KMS-11 (cell line): ENCODE results near the gene FBXO9.

ENCODE experiments used
- H2AFZ ChIP-seq: fragments of 200-600 bp; sonication (generic); 2 replicates; pipeline ENCODE4 v1.6.1; 2016; ENCODE audit warnings: antibody characterized with exemption, mixed run types, low read depth
- H3K27ac ChIP-seq: fragments of 200-600 bp; sonication (generic); 2 replicates; pipeline ENCODE4 v1.6.1; 2016; ENCODE audit warnings: mild to moderate bottlenecking, mixed run types
- H3K27me3 ChIP-seq: fragments of 200-600 bp; sonication (generic); 2 replicates; pipeline ENCODE4 v1.6.1; 2017; ENCODE audit warnings: mild to moderate bottlenecking, low read depth, mixed run types, moderate library complexity; ENCODE audit not compliant: insufficient read depth
- H3K36me3 ChIP-seq: fragments of 200-600 bp; sonication (generic); 2 replicates; pipeline ENCODE4 v1.6.1; 2017; ENCODE audit warnings: mild to moderate bottlenecking, mixed run types; ENCODE audit not compliant: insufficient read depth
- H3K4me1 ChIP-seq: fragments of 200-600 bp; sonication (generic); 2 replicates; pipeline ENCODE4 v1.6.1; 2016; ENCODE audit warnings: mild to moderate bottlenecking, low read depth, mixed run types; ENCODE audit not compliant: poor library complexity, severe bottlenecking
- H3K4me2 ChIP-seq: fragments of 200-600 bp; sonication (generic); 2 replicates; pipeline ENCODE4 v1.7.0; 2016; ENCODE audit warnings: mild to moderate bottlenecking, mixed run types
- H3K4me3 ChIP-seq: fragments of 200-600 bp; sonication (generic); IDR thresholded peaks from 2 replicates; pipeline ENCODE4 v1.6.1; 2017; ENCODE audit warnings: low read depth, low read length, mixed read lengths; ENCODE audit not compliant: insufficient read depth
- H3K79me2 ChIP-seq: fragments of 200-600 bp; sonication (generic); 2 replicates; pipeline ENCODE4 v1.6.1; 2016; ENCODE audit warnings: low read depth, mixed run types; ENCODE audit not compliant: insufficient read depth
- H3K9ac ChIP-seq: fragments of 200-600 bp; sonication (generic); 2 replicates; pipeline ENCODE4 v1.6.1; 2016; ENCODE audit warnings: mild to moderate bottlenecking, mixed run types
- H4K20me1 ChIP-seq: fragments of 200-600 bp; sonication (generic); 2 replicates; pipeline ENCODE4 v1.6.1; 2016; ENCODE audit warnings: mild to moderate bottlenecking, mixed run types; ENCODE audit not compliant: insufficient read depth
- TF ChIP-seq, protein P1 (sequence below): fragments of 200-600 bp; sonication (generic); conservative IDR thresholded peaks from 2 replicates; pipeline ENCODE4 v1.6.1; 2017; ENCODE audit warnings: low read depth, mild to moderate bottlenecking, antibody characterized with exemption, low read length, moderate library complexity, mixed read lengths

The FBXO9 gene

DNA sequence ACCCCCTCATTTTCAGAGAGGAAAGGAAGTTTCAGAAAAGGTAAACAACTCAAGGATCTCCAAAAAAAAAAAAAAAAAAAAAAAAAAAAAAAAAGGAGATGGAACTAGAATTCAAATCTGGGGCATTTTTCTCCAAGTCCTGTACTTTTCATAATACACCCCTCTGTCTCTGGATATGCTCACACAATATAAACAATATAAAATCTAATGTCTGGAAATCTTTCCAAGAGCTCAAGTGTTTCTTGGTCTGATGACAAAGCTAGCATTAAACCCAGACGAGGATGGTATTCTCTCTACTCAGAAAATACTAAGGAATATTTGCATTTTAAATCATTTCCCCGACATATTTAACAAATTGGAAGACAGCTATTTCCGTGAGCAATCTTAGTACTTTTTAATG lies 77.6 kb downstream of the FBXO9 start:
- TF ChIP-seq, protein P1, sequence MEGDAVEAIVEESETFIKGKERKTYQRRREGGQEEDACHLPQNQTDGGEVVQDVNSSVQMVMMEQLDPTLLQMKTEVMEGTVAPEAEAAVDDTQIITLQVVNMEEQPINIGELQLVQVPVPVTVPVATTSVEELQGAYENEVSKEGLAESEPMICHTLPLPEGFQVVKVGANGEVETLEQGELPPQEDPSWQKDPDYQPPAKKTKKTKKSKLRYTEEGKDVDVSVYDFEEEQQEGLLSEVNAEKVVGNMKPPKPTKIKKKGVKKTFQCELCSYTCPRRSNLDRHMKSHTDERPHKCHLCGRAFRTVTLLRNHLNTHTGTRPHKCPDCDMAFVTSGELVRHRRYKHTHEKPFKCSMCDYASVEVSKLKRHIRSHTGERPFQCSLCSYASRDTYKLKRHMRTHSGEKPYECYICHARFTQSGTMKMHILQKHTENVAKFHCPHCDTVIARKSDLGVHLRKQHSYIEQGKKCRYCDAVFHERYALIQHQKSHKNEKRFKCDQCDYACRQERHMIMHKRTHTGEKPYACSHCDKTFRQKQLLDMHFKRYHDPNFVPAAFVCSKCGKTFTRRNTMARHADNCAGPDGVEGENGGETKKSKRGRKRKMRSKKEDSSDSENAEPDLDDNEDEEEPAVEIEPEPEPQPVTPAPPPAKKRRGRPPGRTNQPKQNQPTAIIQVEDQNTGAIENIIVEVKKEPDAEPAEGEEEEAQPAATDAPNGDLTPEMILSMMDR = no peak
- no peak overlapping the region for H2AFZ ChIP-seq
- no peaks in the 10 kb centered on the region for H4K20me1 ChIP-seq
- no peaks in the 10 kb centered on the region for H3K79me2 ChIP-seq
- H3K9ac ChIP-seq = no peak overlapping the region
- H3K4me3 ChIP-seq = no peak overlapping the region
- no peaks in the 10 kb centered on the region for H3K36me3 ChIP-seq
- no peak overlapping the region for H3K27ac ChIP-seq
- no peaks in the 10 kb centered on the region for H3K4me1 ChIP-seq
- no peaks in the 10 kb centered on the region for H3K27me3 ChIP-seq
- no peak overlapping the region for H3K4me2 ChIP-seq

- Histone ChIP-seq H2AFZ (no peak overlapping the region), H3K36me3 (no peaks in the 10 kb centered on the region), H3K4me3 (no peak overlapping the region), H3K4me2 (no peak overlapping the region), H3K79me2 (no peaks in the 10 kb centered on the region), H4K20me1 (no peaks in the 10 kb centered on the region), H3K4me1 (no peaks in the 10 kb centered on the region), H3K27ac (no peak overlapping the region), H3K9ac (no peak overlapping the region), H3K27me3 (no peaks in the 10 kb centered on the region)
- TF ChIP-seq, protein P1 = no peak
These were observed 78.5 kb downstream of the FBXO9 start for GRCh38 chr6:53143710-53144109.

DNA sequence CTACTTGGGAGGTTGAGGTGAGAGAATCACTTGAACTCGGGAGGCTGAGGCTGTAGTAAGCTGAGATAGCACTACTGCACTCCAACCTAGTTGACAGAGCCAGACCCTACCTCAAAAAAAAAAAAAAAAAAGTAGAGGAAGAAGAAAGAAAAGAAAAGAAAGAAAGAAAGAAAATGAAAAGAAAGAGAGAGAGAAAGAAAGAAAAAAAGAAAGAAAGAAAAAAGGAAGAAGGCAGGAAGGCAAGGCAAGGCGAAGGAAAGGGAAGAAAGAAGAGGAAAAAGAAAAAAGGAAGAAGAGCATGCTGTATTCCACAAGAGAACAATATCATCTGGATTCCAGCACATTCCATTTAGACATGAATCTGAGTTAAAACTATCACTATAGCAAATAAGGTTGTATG lies 79.6 kb downstream of the FBXO9 start:
- H3K79me2 ChIP-seq = no peaks in the 10 kb centered on the region
- H3K9ac ChIP-seq = no peak overlapping the region
- no peaks in the 10 kb centered on the region for H3K27me3 ChIP-seq
- TF ChIP-seq, protein P1 = no peak
- no peaks in the 10 kb centered on the region for H3K36me3 ChIP-seq
- no peak overlapping the region for H3K27ac ChIP-seq
- H3K4me3 ChIP-seq = no peak overlapping the region
- H3K4me2 ChIP-seq = no peak overlapping the region
- no peaks in the 10 kb centered on the region for H4K20me1 ChIP-seq
- no peak overlapping the region for H2AFZ ChIP-seq
- H3K4me1 ChIP-seq = no peaks in the 10 kb centered on the region

GRCh38 chr6:53148684-53149083 lies 83.5 kb downstream of the FBXO9 start, which contains the start of gene GCM1:
Gene GCM1, minus strand, starts transcription at chr6:53148841. Its CDS starts 3,209 bp downstream, at chr6:53145632.
- Histone ChIP-seq H2AFZ (no peak within 1 kb of the TSS), H3K4me3 (no peak within 1 kb of the TSS), H4K20me1 (no peaks in the 10 kb centered on the region), H3K79me2 (no peaks in the 10 kb centered on the region), H3K27ac (no peak within 1 kb of the TSS), H3K4me1 (no peaks in the 10 kb centered on the region), H3K4me2 (no peak within 1 kb of the TSS), H3K27me3 (no peaks in the 10 kb centered on the region), H3K9ac (no peak within 1 kb of the TSS), H3K36me3 (no peaks in the 10 kb centered on the region)
- TF ChIP-seq, protein P1 = no peak
